ENCODE measurements around the gene MPO.

Gene MPO

GRCh38 chr17:58284613-58285421, 4.1 kb upstream of the MPO start:
- no peak for TF ChIP-seq CTCF (IDR thresholded peaks at IDR 0.05; ENCODE audit: low read depth, low read length, missing control alignments)
- H3K36me3 ChIP-seq (replicated peaks), result no peaks in the 10 kb centered on the region
- in situ Hi-C loops (cut with HindIII; ENCODE audit: low pct_ligation_motif_present, low sequenced_read_pairs), result no loop called here
- H3K27me3 ChIP-seq (replicated peaks), result peaks cover 3% of the 10 kb centered on the region
- H3K27ac ChIP-seq, result no peak overlapping the region
- H3K4me3 ChIP-seq (ENCODE audit: low read depth, low read length), result no peak overlapping the region
- no peak for DNase-seq

- in situ Hi-C loops (cut with HindIII; ENCODE audit: low pct_ligation_motif_present, low sequenced_read_pairs), result no loop called here
- H3K27ac ChIP-seq, result no peak overlapping the region
- TF ChIP-seq CTCF (IDR thresholded peaks at IDR 0.05; ENCODE audit: low read depth, low read length, missing control alignments), result no peak
- peaks cover 12% of the 10 kb centered on the region for H3K27me3 ChIP-seq (replicated peaks)
- no peak overlapping the region for H3K4me3 ChIP-seq (ENCODE audit: low read depth, low read length)
- DNase-seq, result no peak
- no peaks in the 10 kb centered on the region for H3K36me3 ChIP-seq (replicated peaks)
These were observed 3.2 kb upstream of the MPO start for GRCh38 chr17:58283674-58284612.

- DNase-seq, result no peak
- no peaks in the 10 kb centered on the region for H3K36me3 ChIP-seq (replicated peaks)
- in situ Hi-C loops (cut with HindIII; ENCODE audit: low pct_ligation_motif_present, low sequenced_read_pairs), result no loop called here
- no peak overlapping the region for H3K4me3 ChIP-seq (ENCODE audit: low read depth, low read length)
- peaks cover 24% of the 10 kb centered on the region for H3K27me3 ChIP-seq (replicated peaks)
- no peak overlapping the region for H3K27ac ChIP-seq
- TF ChIP-seq CTCF (IDR thresholded peaks at IDR 0.05; ENCODE audit: low read depth, low read length, missing control alignments), result no peak
These were observed 1.7 kb upstream of the MPO start for GRCh38 chr17:58282442-58282841.

GRCh38 chr17:58281511-58282011, 826 bp upstream of the MPO start:
- DNase-seq, result no peak
- Histone ChIP-seq H3K27ac (no peak overlapping the region), H3K27me3 (replicated peaks) (peaks cover 24% of the 10 kb centered on the region), H3K36me3 (replicated peaks) (no peaks in the 10 kb centered on the region), H3K4me3 (ENCODE audit: low read depth, low read length) (no peak overlapping the region)
- no peak for TF ChIP-seq CTCF (IDR thresholded peaks at IDR 0.05; ENCODE audit: low read depth, low read length, missing control alignments)
- in situ Hi-C loops (cut with HindIII; ENCODE audit: low pct_ligation_motif_present, low sequenced_read_pairs), result no loop called here

- TF ChIP-seq CTCF (IDR thresholded peaks at IDR 0.05; ENCODE audit: low read depth, low read length, missing control alignments), result no peak
- H3K27me3 ChIP-seq (replicated peaks), result peaks cover 24% of the 10 kb centered on the region
- no peak overlapping the region for H3K27ac ChIP-seq
- no peaks in the 10 kb centered on the region for H3K36me3 ChIP-seq (replicated peaks)
- no peak overlapping the region for H3K4me3 ChIP-seq (ENCODE audit: low read depth, low read length)
- DNase-seq, result no peak
- in situ Hi-C loops (cut with HindIII; ENCODE audit: low pct_ligation_motif_present, low sequenced_read_pairs), result no loop called here
These were observed 827 bp downstream of the MPO start for GRCh38 chr17:58279736-58280479.

Measured in brain microvascular endothelial cell (primary cell).